ENCODE measurements around the gene TOM1. TPM values are rescaled to one million over a fixed set of nuclear protein-coding genes. Genes with fewer than 3 reads are reported as not detected.

TOM1 gene
- polyA plus RNA-seq, 1 donor = 66.8 TPM

- Histone ChIP-seq H3K4me3 (ENCODE audit: low read length) (no peak overlapping the region), H3K27me3 (ENCODE audit: control insufficient read depth, insufficient read depth, low read length) (no peaks in the 10 kb centered on the region), H3K27ac (ENCODE audit: low read length) (no peak overlapping the region), H3K36me3 (ENCODE audit: control insufficient read depth, insufficient read depth, low read length) (peaks cover 74% of the 10 kb centered on the region), H3K9me3 (ENCODE audit: control insufficient read depth, low read depth, low read length) (peaks cover 12% of the 10 kb centered on the region), H3K4me1 (ENCODE audit: control insufficient read depth, insufficient read depth, low read length) (no peaks in the 10 kb centered on the region)
- no CpG with 5 or more reads among the region's 11 CpGs for WGBS (ENCODE audit: insufficient coverage, low lambda C conversion rate)
- no peak for DNase-seq
These were observed 46.3 kb downstream of the TOM1 start for GRCh38 chr22:35345808-35346505.

DNA sequence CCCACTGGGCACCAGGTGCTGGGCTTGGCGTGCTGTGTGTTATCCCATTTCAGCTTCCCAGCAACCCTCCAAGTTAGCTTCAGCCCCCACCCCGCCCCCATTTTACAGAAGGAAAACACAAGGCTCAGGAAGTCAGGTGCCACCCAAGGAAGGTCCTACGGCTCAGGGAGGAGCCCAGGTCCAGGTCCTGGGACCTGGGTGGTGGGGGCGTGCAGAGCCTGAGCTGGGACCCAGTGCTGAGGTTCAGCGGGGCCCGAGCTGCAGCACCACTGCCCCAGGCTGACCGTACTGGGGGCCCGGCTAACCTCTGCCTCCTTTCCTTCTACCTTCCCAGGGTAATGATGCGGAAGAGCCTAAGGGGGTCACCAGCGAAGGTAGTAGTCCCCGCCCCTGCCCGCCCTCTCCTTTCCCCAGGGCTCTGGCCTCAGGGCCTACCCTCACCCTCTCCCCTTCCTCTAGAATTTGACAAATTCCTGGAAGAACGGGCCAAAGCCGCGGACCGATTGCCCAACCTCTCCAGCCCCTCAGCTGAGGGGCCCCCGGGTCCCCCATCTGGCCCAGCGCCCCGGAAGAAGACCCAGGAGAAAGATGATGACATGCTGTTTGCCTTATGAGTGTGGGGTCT lies 47.0 kb downstream of the TOM1 start:
- peaks cover 67% of the 10 kb centered on the region for H3K36me3 ChIP-seq (ENCODE audit: control insufficient read depth, insufficient read depth, low read length)
- no CpG with 5 or more reads among the region's 19 CpGs for whole genome bisulfite sequencing (ENCODE audit: insufficient coverage, low lambda C conversion rate)
- DNase-seq = no peak
- no peaks in the 10 kb centered on the region for H3K27me3 ChIP-seq (ENCODE audit: control insufficient read depth, insufficient read depth, low read length)
- peaks cover 4% of the 10 kb centered on the region for H3K4me1 ChIP-seq (ENCODE audit: control insufficient read depth, insufficient read depth, low read length)
- H3K4me3 ChIP-seq (ENCODE audit: low read length) = no peak overlapping the region
- no peak overlapping the region for H3K27ac ChIP-seq (ENCODE audit: low read length)
- H3K9me3 ChIP-seq (ENCODE audit: control insufficient read depth, low read depth, low read length) = peaks cover 12% of the 10 kb centered on the region

GRCh38 chr22:35347462-35347861 lies 47.8 kb downstream of the TOM1 start:
- no peak for DNase-seq
- H3K4me1 ChIP-seq (ENCODE audit: control insufficient read depth, insufficient read depth, low read length) = peaks cover 4% of the 10 kb centered on the region
- WGBS (ENCODE audit: insufficient coverage, low lambda C conversion rate) = no CpG with 5 or more reads among the region's 10 CpGs
- H3K27me3 ChIP-seq (ENCODE audit: control insufficient read depth, insufficient read depth, low read length) = no peaks in the 10 kb centered on the region
- peaks cover 59% of the 10 kb centered on the region for H3K36me3 ChIP-seq (ENCODE audit: control insufficient read depth, insufficient read depth, low read length)
- H3K4me3 ChIP-seq (ENCODE audit: low read length) = no peak overlapping the region
- no peak overlapping the region for H3K27ac ChIP-seq (ENCODE audit: low read length)
- H3K9me3 ChIP-seq (ENCODE audit: control insufficient read depth, low read depth, low read length) = peaks cover 12% of the 10 kb centered on the region

- no peaks in the 10 kb centered on the region for H3K27me3 ChIP-seq (ENCODE audit: control insufficient read depth, insufficient read depth, low read length)
- peaks cover 53% of the 10 kb centered on the region for H3K36me3 ChIP-seq (ENCODE audit: control insufficient read depth, insufficient read depth, low read length)
- no CpG with 5 or more reads among the region's 18 CpGs for WGBS (ENCODE audit: insufficient coverage, low lambda C conversion rate)
- H3K27ac ChIP-seq (ENCODE audit: low read length) = no peak overlapping the region
- peaks cover 8% of the 10 kb centered on the region for H3K9me3 ChIP-seq (ENCODE audit: control insufficient read depth, low read depth, low read length)
- no peak for DNase-seq
- no peak overlapping the region for H3K4me3 ChIP-seq (ENCODE audit: low read length)
- H3K4me1 ChIP-seq (ENCODE audit: control insufficient read depth, insufficient read depth, low read length) = peaks cover 7% of the 10 kb centered on the region
These were observed 48.4 kb downstream of the TOM1 start for GRCh38 chr22:35348026-35348590.

DNA sequence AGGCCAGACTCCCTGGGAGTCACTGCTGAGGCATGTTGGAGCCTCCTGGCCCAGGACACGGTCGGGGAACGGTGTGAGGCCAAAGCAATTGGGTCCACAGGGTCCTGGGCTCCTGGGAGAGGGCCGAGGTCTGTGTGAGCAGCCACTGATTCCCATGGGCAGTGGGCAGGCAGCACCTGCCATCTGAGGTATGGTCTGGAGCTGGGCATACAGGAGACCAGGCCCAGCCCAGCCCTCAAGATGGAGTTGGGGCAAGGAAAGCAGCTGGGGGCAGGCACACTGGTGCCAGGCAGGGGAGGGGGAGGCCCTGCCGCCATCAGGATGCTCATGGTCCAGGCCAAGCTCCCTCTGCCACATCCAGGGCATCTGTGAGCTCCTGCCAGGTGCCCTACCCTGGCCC lies 49.0 kb downstream of the TOM1 start:
- peaks cover 2% of the 10 kb centered on the region for H3K9me3 ChIP-seq (ENCODE audit: control insufficient read depth, low read depth, low read length)
- no peaks in the 10 kb centered on the region for H3K27me3 ChIP-seq (ENCODE audit: control insufficient read depth, insufficient read depth, low read length)
- no peak overlapping the region for H3K27ac ChIP-seq (ENCODE audit: low read length)
- no peak overlapping the region for H3K4me3 ChIP-seq (ENCODE audit: low read length)
- H3K36me3 ChIP-seq (ENCODE audit: control insufficient read depth, insufficient read depth, low read length) = peaks cover 47% of the 10 kb centered on the region
- WGBS (ENCODE audit: insufficient coverage, low lambda C conversion rate) = no CpG with 5 or more reads among the region's 5 CpGs
- no peak for DNase-seq
- peaks cover 7% of the 10 kb centered on the region for H3K4me1 ChIP-seq (ENCODE audit: control insufficient read depth, insufficient read depth, low read length)

- H3K9me3 ChIP-seq (ENCODE audit: control insufficient read depth, low read depth, low read length) = peaks cover 2% of the 10 kb centered on the region
- H3K4me1 ChIP-seq (ENCODE audit: control insufficient read depth, insufficient read depth, low read length) = peaks cover 7% of the 10 kb centered on the region
- peaks cover 40% of the 10 kb centered on the region for H3K36me3 ChIP-seq (ENCODE audit: control insufficient read depth, insufficient read depth, low read length)
- no peak overlapping the region for H3K4me3 ChIP-seq (ENCODE audit: low read length)
- DNase-seq = no peak
- no peaks in the 10 kb centered on the region for H3K27me3 ChIP-seq (ENCODE audit: control insufficient read depth, insufficient read depth, low read length)
- no peak overlapping the region for H3K27ac ChIP-seq (ENCODE audit: low read length)
- WGBS (ENCODE audit: insufficient coverage, low lambda C conversion rate) = no CpG with 5 or more reads among the region's 9 CpGs
These were observed 49.6 kb downstream of the TOM1 start for GRCh38 chr22:35349368-35349703.

- no peaks in the 10 kb centered on the region for H3K27me3 ChIP-seq (ENCODE audit: control insufficient read depth, insufficient read depth, low read length)
- peaks cover 35% of the 10 kb centered on the region for H3K36me3 ChIP-seq (ENCODE audit: control insufficient read depth, insufficient read depth, low read length)
- peaks cover 2% of the 10 kb centered on the region for H3K9me3 ChIP-seq (ENCODE audit: control insufficient read depth, low read depth, low read length)
- H3K27ac ChIP-seq (ENCODE audit: low read length) = no peak overlapping the region
- H3K4me1 ChIP-seq (ENCODE audit: control insufficient read depth, insufficient read depth, low read length) = peaks cover 7% of the 10 kb centered on the region
- DNase-seq = peak in 1 of 2 donors; percentile 30
- no CpG with 5 or more reads among the region's 17 CpGs for WGBS (ENCODE audit: insufficient coverage, low lambda C conversion rate)
- no peak overlapping the region for H3K4me3 ChIP-seq (ENCODE audit: low read length)
These were observed 50.2 kb downstream of the TOM1 start for GRCh38 chr22:35349704-35350538.

DNA sequence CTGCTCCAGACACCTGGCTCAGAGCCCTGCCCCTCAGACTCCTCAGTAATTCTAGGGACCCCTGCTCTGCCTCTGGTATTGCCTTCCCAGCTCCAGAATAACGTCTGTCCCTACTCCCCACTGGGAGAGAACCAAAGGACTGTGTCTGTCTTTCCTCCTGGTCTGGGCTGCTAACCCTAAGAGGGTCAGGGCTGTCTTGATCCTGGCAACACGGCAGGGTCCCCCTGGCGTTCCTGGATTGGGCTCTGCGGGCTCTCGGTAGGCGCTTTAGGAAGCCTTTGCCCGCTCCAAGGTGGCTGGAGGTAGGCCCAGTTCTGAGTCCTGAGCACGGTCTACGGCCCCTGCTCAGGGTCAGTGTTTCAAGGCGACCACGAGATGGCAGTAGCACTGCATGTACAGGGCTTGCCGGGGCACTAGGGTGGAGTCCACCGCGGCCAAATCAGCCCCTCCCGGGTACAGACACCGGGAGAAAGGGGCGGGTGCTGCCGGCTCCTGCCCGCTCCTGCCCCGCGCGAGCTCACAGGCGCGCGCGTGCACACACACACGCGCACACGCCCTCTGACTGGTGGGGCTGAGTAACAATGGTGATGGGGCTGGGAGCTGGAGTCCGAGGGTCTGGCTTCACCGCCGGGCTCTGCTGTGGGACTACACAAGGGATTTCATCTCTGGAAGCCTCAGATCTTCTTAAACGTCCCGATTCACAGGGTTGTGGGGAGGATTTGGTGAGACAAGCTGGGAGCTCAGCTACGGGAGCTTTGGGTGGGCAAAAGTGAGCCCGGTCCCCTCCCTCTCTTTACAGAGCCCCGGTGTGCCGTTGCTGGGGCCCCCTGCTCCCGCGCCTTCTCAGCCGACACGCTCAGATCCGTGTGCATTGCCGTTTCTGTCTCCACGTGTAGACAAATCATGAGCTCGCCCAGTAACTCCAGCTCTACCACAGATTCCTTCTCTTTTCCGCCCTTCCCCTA lies 51.1 kb downstream of the TOM1 start:
- peak overlapping the region; percentile 85 for H3K27ac ChIP-seq (ENCODE audit: low read length)
- H3K4me3 ChIP-seq (ENCODE audit: low read length) = peak overlapping the region; percentile 52
- no CpG with 5 or more reads among the region's 47 CpGs for WGBS (ENCODE audit: insufficient coverage, low lambda C conversion rate)
- H3K27me3 ChIP-seq (ENCODE audit: control insufficient read depth, insufficient read depth, low read length) = no peaks in the 10 kb centered on the region
- peaks cover 2% of the 10 kb centered on the region for H3K9me3 ChIP-seq (ENCODE audit: control insufficient read depth, low read depth, low read length)
- peak; percentile 91 to 95 for DNase-seq
- peaks cover 26% of the 10 kb centered on the region for H3K36me3 ChIP-seq (ENCODE audit: control insufficient read depth, insufficient read depth, low read length)
- H3K4me1 ChIP-seq (ENCODE audit: control insufficient read depth, insufficient read depth, low read length) = peaks cover 9% of the 10 kb centered on the region

DNA sequence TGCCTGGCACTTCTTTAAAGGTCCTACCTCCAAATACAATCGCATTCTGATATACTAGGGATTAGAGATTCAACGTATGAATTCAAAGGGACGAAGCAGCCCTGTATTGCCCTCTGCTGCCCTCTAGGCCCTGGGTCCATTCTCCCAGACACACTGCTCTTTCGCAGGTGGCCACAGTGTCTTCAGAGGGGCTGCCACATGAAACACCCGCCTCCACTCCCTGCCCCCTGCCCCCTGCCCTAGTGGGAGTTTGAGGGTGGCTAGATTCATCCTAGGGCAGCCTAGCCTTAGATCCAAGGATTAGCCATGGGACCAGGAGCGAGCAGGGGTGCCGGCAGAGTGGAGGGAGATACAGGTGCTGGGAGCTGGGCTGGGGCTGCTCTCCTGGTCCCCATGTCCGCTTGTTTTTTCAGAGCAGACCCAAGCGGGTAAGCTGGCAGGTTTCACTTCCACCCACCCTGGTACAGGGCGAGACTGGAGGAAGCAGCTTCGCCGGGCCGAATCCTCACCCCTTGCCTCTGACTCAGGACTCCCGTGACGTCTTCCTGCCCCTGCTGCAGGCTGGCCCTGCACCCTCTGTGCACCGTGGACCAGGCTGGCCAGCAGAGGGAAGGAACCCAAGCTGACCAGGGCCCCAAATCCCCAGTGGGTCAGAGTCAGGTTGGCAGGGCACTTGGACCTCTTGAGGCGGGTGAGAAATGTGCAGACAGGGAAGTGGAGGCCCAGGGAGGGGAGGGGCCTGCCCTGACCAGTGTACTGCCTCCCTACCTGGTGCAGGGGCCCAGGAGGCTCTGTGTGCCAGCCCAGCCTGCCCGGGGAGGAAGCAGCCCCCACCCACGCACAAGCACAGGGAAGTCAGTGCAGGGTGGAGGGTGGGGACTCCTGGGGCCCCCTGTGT lies 52.8 kb downstream of the TOM1 start:
- WGBS (ENCODE audit: insufficient coverage, low lambda C conversion rate) = no CpG with 5 or more reads among the region's 19 CpGs
- Histone ChIP-seq H3K4me1 (ENCODE audit: control insufficient read depth, insufficient read depth, low read length) (peaks cover 11% of the 10 kb centered on the region), H3K27ac (ENCODE audit: low read length) (no peak overlapping the region), H3K27me3 (ENCODE audit: control insufficient read depth, insufficient read depth, low read length) (no peaks in the 10 kb centered on the region), H3K36me3 (ENCODE audit: control insufficient read depth, insufficient read depth, low read length) (peaks cover 9% of the 10 kb centered on the region), H3K4me3 (ENCODE audit: low read length) (no peak overlapping the region), H3K9me3 (ENCODE audit: control insufficient read depth, low read depth, low read length) (peaks cover 2% of the 10 kb centered on the region)
- no peak for DNase-seq

All from large intestine (tissue), 3 donors.